B cell (primary cell): ENCODE results near the gene EHD4.

Source experiments
- EZH2 ChIP-seq: IDR thresholded peaks from 2 replicates; pipeline ENCODE4 v1.6.1; 2012; ENCODE audit warnings: borderline replicate concordance, low read depth, mild to moderate bottlenecking, moderate library complexity, low read length; ENCODE audit not compliant: insufficient read depth, poor library complexity, severe bottlenecking
- TF ChIP-seq, protein P1 (sequence below): fragments of 200-600 bp; IDR thresholded peaks from one replicate; pipeline ENCODE4 v1.8.0; 2022; ENCODE audit warnings: antibody characterized with exemption, mild to moderate bottlenecking

DNA sequence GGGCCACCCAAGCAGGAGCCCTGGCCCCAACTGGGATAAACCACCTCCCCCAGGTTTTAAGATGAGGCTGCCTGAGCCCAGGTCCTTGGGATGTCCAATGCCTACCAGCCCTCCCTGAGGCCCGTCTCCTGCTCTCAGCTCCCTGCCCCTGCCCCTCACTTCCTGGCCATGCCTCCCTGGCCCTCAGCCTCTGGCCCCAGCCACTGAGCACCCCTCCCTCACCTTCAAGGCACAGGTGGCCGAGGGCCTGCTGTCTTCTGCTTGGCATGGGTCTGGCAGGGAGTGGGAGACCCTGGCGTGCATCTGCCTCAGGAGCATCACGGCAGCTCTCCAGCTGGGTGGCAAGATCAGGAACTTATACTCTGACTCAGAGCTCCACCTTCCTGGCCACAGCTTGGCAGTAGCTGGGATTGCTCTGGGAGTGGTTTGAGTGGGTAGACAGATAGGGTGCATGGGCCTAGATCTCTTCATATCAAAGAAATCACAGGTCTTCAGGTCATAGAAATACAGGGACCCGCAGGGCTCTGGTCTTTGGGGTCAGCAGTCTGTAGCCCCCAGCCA lies 48.4 kb upstream of the EHD4 start, which contains the start of gene PLA2G4E:
- TF ChIP-seq, protein P1, sequence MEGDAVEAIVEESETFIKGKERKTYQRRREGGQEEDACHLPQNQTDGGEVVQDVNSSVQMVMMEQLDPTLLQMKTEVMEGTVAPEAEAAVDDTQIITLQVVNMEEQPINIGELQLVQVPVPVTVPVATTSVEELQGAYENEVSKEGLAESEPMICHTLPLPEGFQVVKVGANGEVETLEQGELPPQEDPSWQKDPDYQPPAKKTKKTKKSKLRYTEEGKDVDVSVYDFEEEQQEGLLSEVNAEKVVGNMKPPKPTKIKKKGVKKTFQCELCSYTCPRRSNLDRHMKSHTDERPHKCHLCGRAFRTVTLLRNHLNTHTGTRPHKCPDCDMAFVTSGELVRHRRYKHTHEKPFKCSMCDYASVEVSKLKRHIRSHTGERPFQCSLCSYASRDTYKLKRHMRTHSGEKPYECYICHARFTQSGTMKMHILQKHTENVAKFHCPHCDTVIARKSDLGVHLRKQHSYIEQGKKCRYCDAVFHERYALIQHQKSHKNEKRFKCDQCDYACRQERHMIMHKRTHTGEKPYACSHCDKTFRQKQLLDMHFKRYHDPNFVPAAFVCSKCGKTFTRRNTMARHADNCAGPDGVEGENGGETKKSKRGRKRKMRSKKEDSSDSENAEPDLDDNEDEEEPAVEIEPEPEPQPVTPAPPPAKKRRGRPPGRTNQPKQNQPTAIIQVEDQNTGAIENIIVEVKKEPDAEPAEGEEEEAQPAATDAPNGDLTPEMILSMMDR, result no peak
- no peak for TF ChIP-seq EZH2
